B cell (primary cell): ENCODE results near the gene ZER1. TPM values are rescaled to one million over a fixed set of nuclear protein-coding genes. Genes with fewer than 3 reads are reported as not detected.

ENCODE experiments used
- ATAC-seq: fragments of 200-7000 bp; cut with Tn5 transposase; one replicate; pipeline ENCODE4 v1.10.0; 2021; ENCODE audit warnings: low read depth, mild to moderate bottlenecking, moderate number of reproducible peaks, moderate library complexity
- CTCF ChIA-PET: fragments of 350-600 bp; sonication (Branson Sonifier 250); formaldehyde crosslinking; loops from one replicate; lab custom pipeline; 2021; ENCODE audit warnings: antibody characterized with exemption, inconsistent platforms; lab: Charles Lee
- POLR2A ChIA-PET: fragments of 350-600 bp; sonication (Branson Sonifier 250); formaldehyde crosslinking; loops from one replicate; lab custom pipeline; 2021; ENCODE audit warnings: antibody characterized with exemption; lab: Charles Lee
- DNase-seq: peaks from one replicate; pipeline ENCODE4 v3.0.0; 2013
- H2AFZ ChIP-seq: 2 replicates; pipeline ENCODE4 v1.6.1; 2012; ENCODE audit warnings: mild to moderate bottlenecking, low read depth, low read length; ENCODE audit not compliant: insufficient read depth, poor library complexity, severe bottlenecking
- H3K27ac ChIP-seq, 2 donors: 1 replicate in 1 of 2; 2 replicates in 1 of 2; pipeline ENCODE4 v1.5.1; 2012 to 2013; ENCODE audit warnings: low read length in 2 of 2, mild to moderate bottlenecking in 2 of 2, moderate library complexity in 1 of 2
- H3K27me3 ChIP-seq, 4 experiments: fragments of 200-600 bp in 1 of 4; sonication (generic) in 1 of 4; replicated peaks in 1 of 4; 1 replicate in 2 of 4; 2 replicates in 2 of 4; pipeline versions ENCODE4 v1.6.1 to v1.7.0; 2013 to 2016; ENCODE audit warnings: low read length in 3 of 4, mild to moderate bottlenecking in 2 of 4, mixed read lengths in 1 of 4, moderate library complexity in 1 of 4; ENCODE audit not compliant: insufficient read depth in 4 of 4, control insufficient read depth in 3 of 4; ENCODE audit errors: control extremely low read depth in 1 of 4
- H3K36me3 ChIP-seq, 2 experiments: replicated peaks in 1 of 2; 1 replicate in 1 of 2; 2 replicates in 1 of 2; pipeline versions ENCODE4 v1.6.1 to v1.7.1; 2013; ENCODE audit warnings: low read length in 1 of 2; ENCODE audit not compliant: insufficient read depth in 2 of 2, control insufficient read depth in 1 of 2; ENCODE audit errors: control extremely low read depth in 1 of 2, extremely low read depth in 1 of 2
- H3K4me1 ChIP-seq, 2 donors: fragments of 200-600 bp in 1 of 2; sonication (generic) in 1 of 2; 1 replicate in 1 of 2; 2 replicates in 1 of 2; pipeline versions ENCODE4 v1.5.1 to v1.6.1; 2013 to 2017; ENCODE audit warnings: low read length in 2 of 2; ENCODE audit not compliant: control insufficient read depth in 2 of 2, insufficient read depth in 2 of 2
- H3K4me2 ChIP-seq: replicated peaks from 2 replicates; pipeline ENCODE3; 2012; ENCODE audit warnings: mild to moderate bottlenecking, low read depth, low read length; ENCODE audit not compliant: poor library complexity, severe bottlenecking
- H3K4me3 ChIP-seq, 5 experiments: fragments of 200-600 bp in 1 of 5; sonication (generic) in 1 of 5; 1 replicate in 3 of 5; 2 replicates in 2 of 5; pipeline versions ENCODE4 v1.5.1 to v1.7.0; 2011 to 2016; ENCODE audit warnings: low read length in 4 of 5, mild to moderate bottlenecking in 4 of 5, low read depth in 2 of 5, control low read depth in 1 of 5, moderate library complexity in 1 of 5; ENCODE audit not compliant: insufficient read depth in 1 of 5; ENCODE audit errors: control extremely low read depth in 1 of 5, extremely low read depth in 1 of 5
- H3K79me2 ChIP-seq: fragments of 200-600 bp; sonication (generic); one replicate; pipeline ENCODE4 v1.6.0; 2016; ENCODE audit warnings: low read length; ENCODE audit not compliant: control insufficient read depth, insufficient read depth
- H3K9ac ChIP-seq: fragments of 200-600 bp; sonication (generic); 2 replicates; pipeline ENCODE4 v1.6.1; 2017; ENCODE audit warnings: mild to moderate bottlenecking, low read length, moderate library complexity
- H3K9me3 ChIP-seq, 3 donors: one replicate each; pipeline versions ENCODE4 v1.6.1 to v1.7.1; 2013; ENCODE audit warnings: low read length in 2 of 3; ENCODE audit not compliant: control insufficient read depth in 2 of 3, insufficient read depth in 1 of 3; ENCODE audit errors: control extremely low read depth in 1 of 3
- H4K20me1 ChIP-seq: 2 replicates; pipeline ENCODE4 v1.6.0; 2012; ENCODE audit warnings: mild to moderate bottlenecking, low read length; ENCODE audit not compliant: insufficient read depth, control insufficient read depth, poor library complexity, severe bottlenecking
- H3K27ac Mint-ChIP-seq: one replicate; pipeline ENCODE4 v1.8.0; 2021; ENCODE audit warnings: mixed read lengths
- H3K27me3 Mint-ChIP-seq: one replicate; pipeline ENCODE4 v1.8.0; 2021; ENCODE audit warnings: mixed read lengths
- H3K4me1 Mint-ChIP-seq: one replicate; pipeline ENCODE4 v1.8.0; 2021; ENCODE audit warnings: mixed read lengths
- H3K4me3 Mint-ChIP-seq: one replicate; pipeline ENCODE4 v1.8.0; 2021; ENCODE audit warnings: mixed read lengths
- H3K9me3 Mint-ChIP-seq: one replicate; pipeline ENCODE4 v1.8.0; 2022; ENCODE audit warnings: mixed read lengths; ENCODE audit not compliant: insufficient read depth
- CTCF ChIP-seq: fragments of 200-600 bp; IDR thresholded peaks from one replicate; pipeline ENCODE4 v1.8.0; 2022; ENCODE audit warnings: antibody characterized with exemption, mild to moderate bottlenecking
- EZH2 ChIP-seq: IDR thresholded peaks from 2 replicates; pipeline ENCODE4 v1.6.1; 2012; ENCODE audit warnings: borderline replicate concordance, low read depth, mild to moderate bottlenecking, moderate library complexity, low read length; ENCODE audit not compliant: insufficient read depth, poor library complexity, severe bottlenecking
- WGBS: methylation state at CpG from one replicate; pipeline ENCODE4 v1.1.5; 2013; ENCODE audit warnings: missing lambda C conversion rate; ENCODE audit not compliant: insufficient coverage; 5-methylcytosine and 5-hydroxymethylcytosine counted together
- intact Hi-C: fragments of 100-400 bp; cut with micrococcal nuclease; formaldehyde crosslinking; loops from one replicate; pipeline ENCODE4 v1.10.0; 2022
- polyA plus RNA-seq: library from polyadenylated mRNA; depleted of rRNA; stranded (reverse); fragments of >200 nt; gene quantifications from 2 replicates; pipeline ENCODE4 v1.2.3, GENCODE V29; 2012
- total RNA-seq, 2 donors: library from RNA; stranded (reverse); fragments of 120-200 nt in 1 of 2; gene quantifications; 1 replicate in 1 of 2; 2 replicates in 1 of 2; pipeline versions ENCODE4 v1.2.3 to v1.2.4, GENCODE V29; 2013 to 2022

Gene ZER1
- total and polyA plus RNA-seq, 2 donors (not counting 1 experiment from before 2014, with no cell fraction given), result 26.9 to 42.2 TPM

DNA sequence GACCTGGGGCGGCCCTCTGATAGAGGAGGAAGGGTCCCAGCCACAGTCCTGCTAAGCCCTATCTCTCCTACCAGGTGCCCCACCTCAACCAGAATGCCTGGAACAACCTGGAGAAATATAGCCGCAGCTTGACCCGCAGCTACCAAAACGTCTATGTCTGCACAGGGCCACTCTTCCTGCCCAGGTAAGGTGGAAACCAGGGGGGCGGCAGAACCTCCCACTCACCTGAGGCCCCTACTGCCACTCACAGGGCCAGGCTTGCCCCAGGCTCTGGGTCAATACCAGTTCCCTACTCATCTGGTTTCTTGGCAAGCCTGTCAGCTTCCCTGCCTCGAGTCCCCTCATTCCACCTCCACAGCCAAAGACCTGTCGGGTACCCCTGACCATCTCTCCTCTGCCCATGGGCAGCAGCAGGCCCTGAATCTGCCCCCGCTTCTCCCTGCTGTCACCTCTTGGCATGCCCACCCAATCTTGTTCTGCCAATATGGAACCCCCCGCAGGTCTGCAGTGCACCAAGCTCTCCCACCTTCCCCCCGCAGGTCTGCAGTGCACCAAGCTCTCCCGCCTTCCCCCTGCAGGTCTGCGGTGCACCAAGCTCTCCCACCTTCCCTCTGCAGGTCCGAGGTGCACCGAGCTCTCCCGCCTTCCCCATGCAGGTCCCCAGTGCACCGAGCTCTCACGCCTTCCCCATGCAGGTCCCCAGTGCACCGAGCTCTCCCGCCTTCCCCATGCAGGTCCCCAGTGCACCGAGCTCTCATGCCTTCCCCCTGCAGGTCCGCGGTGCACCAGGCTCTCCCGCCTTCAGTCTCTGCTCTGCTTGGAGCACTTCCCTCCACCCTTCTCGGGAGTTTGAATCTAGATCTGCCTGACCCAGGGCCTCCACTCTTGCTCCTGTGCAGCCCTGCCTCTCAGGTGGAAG lies 49.2 kb upstream of the ZER1 start:
- POLR2A ChIA-PET, result interaction anchor here (0.8 kb wide), 1 partner anchor 9 kb away, joined by 3 read pairs; no protein-coding TSS in a partner anchor
- no peaks in the 10 kb centered on the region for H3K9me3 Mint-ChIP-seq
- no peak for ATAC-seq

More for the DNA sequence above, 49.2 kb upstream of the ZER1 start:
- Histone ChIP-seq H4K20me1 (no peaks in the 10 kb centered on the region), H3K36me3 (peaks cover 0 to 26% of the 10 kb centered on the region in 2 experiments), H3K9ac (no peak overlapping the region), H3K9me3 (peaks cover 0 to 9% (median 0%) of the 10 kb centered on the region in 3 donors), H3K27ac (no peak overlapping the region), H3K4me1 (peaks cover 5 to 16% of the 10 kb centered on the region in 2 donors), H3K4me2 (no peak overlapping the region), H3K79me2 (no peaks in the 10 kb centered on the region), H3K4me3 (no peak overlapping the region), H3K27me3 (no peaks in the 10 kb centered on the region), H2AFZ (no peak overlapping the region)
- Mint-ChIP-seq H3K4me1 (peaks cover 14% of the 10 kb centered on the region), H3K27me3 (no peaks in the 10 kb centered on the region), H3K4me3 (peak overlapping the region; percentile 55), H3K27ac (no peak overlapping the region)
- 93% methylated on average over 24 of the region's 24 CpGs for WGBS
- CTCF ChIA-PET, result no interaction called here
- no peak for TF ChIP-seq CTCF
- no peak for TF ChIP-seq EZH2
- intact Hi-C loops, result no loop called here
- peak; percentile 11 for DNase-seq
